SK-N-SH treated with all-trans-retinoic acid at 6 μM for 48 hours (cell line): ENCODE measurements around the gene ABI2.

Experiments used
- ATAC-seq: fragments of 200-7000 bp; cut with Tn5 transposase; 3 replicates; pipeline ENCODE4 v1.9.1; 2020; ENCODE audit warnings: mild to moderate bottlenecking, moderate library complexity
- ARNTL ChIP-seq: fragments of 450-650 bp; formaldehyde crosslinking; IDR thresholded peaks from 2 replicates; pipeline ENCODE4 v1.5.0; 2020; ENCODE audit warnings: low read depth, mild to moderate bottlenecking, moderate library complexity, borderline replicate concordance
- BACH2 ChIP-seq: fragments of 250-450 bp; sonication (Bioruptor Pico); IDR thresholded peaks from 2 replicates; pipeline ENCODE4 v1.9.0; 2021; ENCODE audit warnings: mild to moderate bottlenecking, borderline replicate concordance
- CSDC2 ChIP-seq: fragments of 250-450 bp; sonication (Bioruptor Pico); IDR thresholded peaks from 2 replicates; pipeline ENCODE4 v1.5.0; 2020; ENCODE audit warnings: mild to moderate bottlenecking, moderate library complexity
- GLIS3 ChIP-seq: fragments of 250-450 bp; sonication (Bioruptor Pico); IDR thresholded peaks from 2 replicates; pipeline ENCODE4 v1.5.0; 2020; ENCODE audit warnings: mild to moderate bottlenecking, moderate library complexity
- ISL1 ChIP-seq: fragments of 250-450 bp; sonication (Bioruptor Pico); IDR thresholded peaks from 2 replicates; pipeline ENCODE4 v2.1.2; 2022; ENCODE audit warnings: mild to moderate bottlenecking, moderate library complexity
- OSR1 ChIP-seq: fragments of 250-450 bp; sonication (Bioruptor Pico); IDR thresholded peaks from 2 replicates; pipeline ENCODE4 v1.8.0; 2022; ENCODE audit warnings: moderate library complexity, mild to moderate bottlenecking, inconsistent platforms
- PATZ1 ChIP-seq: fragments of 250-450 bp; sonication (Bioruptor Pico); IDR thresholded peaks from 2 replicates; pipeline ENCODE4 v1.8.0; 2020; ENCODE audit warnings: mild to moderate bottlenecking, moderate library complexity, borderline replicate concordance
- RARB ChIP-seq: fragments of 250-450 bp; sonication (Bioruptor Pico); IDR thresholded peaks from 2 replicates; pipeline ENCODE4 v1.8.0; 2021; ENCODE audit warnings: mild to moderate bottlenecking, moderate library complexity
- TCF4 ChIP-seq: fragments of 250-450 bp; sonication (Bioruptor Pico); IDR thresholded peaks from 2 replicates; pipeline ENCODE4 v1.8.0; 2021; ENCODE audit warnings: mild to moderate bottlenecking, moderate library complexity, borderline replicate concordance
- TOX ChIP-seq: fragments of 250-450 bp; sonication (Bioruptor Pico); IDR thresholded peaks from 2 replicates; pipeline ENCODE4 v1.8.0; 2021; ENCODE audit warnings: mild to moderate bottlenecking, moderate library complexity, borderline replicate concordance
- ZC3H10 ChIP-seq: fragments of 250-450 bp; sonication (Bioruptor Pico); IDR thresholded peaks from 2 replicates; pipeline ENCODE4 v1.5.1; 2021; ENCODE audit warnings: mild to moderate bottlenecking, moderate library complexity
- ZFP30 ChIP-seq: fragments of 450-650 bp; formaldehyde crosslinking; IDR thresholded peaks from 2 replicates; pipeline ENCODE4 v1.5.0; 2022; ENCODE audit warnings: mild to moderate bottlenecking, moderate library complexity
- ZNF70 ChIP-seq: fragments of 450-650 bp; formaldehyde crosslinking; IDR thresholded peaks from 2 replicates; pipeline ENCODE4 v1.5.0; 2020; ENCODE audit warnings: mild to moderate bottlenecking, moderate library complexity
- ZNF8 ChIP-seq: fragments of 450-650 bp; formaldehyde crosslinking; IDR thresholded peaks from 2 replicates; pipeline ENCODE4 v1.5.0; 2020; ENCODE audit warnings: mild to moderate bottlenecking, moderate library complexity
- TF ChIP-seq, protein P1 (sequence below): fragments of 250-450 bp; sonication (Bioruptor Pico); IDR thresholded peaks from 2 replicates; pipeline ENCODE4 v1.8.0; 2021; ENCODE audit warnings: low read depth, mild to moderate bottlenecking, moderate library complexity, borderline replicate concordance
- TF ChIP-seq, protein P2 (sequence below): fragments of 250-450 bp; sonication (Bioruptor Pico); IDR thresholded peaks from 2 replicates; pipeline ENCODE4 v1.5.0; 2020; ENCODE audit warnings: mild to moderate bottlenecking, moderate library complexity
- TF ChIP-seq, protein P3 (sequence below): fragments of 250-450 bp; sonication (Bioruptor Pico); IDR thresholded peaks from 2 replicates; pipeline ENCODE4 v1.5.1; 2021; ENCODE audit warnings: mild to moderate bottlenecking, moderate library complexity

The ABI2 gene

GRCh38 chr2:203471323-203471722 lies 143.1 kb downstream of the ABI2 start:
- no peak for ATAC-seq
- TF ChIP-seq ZC3H10 (CRISPR knock-in tag) = no peak
- TF ChIP-seq, protein P1, sequence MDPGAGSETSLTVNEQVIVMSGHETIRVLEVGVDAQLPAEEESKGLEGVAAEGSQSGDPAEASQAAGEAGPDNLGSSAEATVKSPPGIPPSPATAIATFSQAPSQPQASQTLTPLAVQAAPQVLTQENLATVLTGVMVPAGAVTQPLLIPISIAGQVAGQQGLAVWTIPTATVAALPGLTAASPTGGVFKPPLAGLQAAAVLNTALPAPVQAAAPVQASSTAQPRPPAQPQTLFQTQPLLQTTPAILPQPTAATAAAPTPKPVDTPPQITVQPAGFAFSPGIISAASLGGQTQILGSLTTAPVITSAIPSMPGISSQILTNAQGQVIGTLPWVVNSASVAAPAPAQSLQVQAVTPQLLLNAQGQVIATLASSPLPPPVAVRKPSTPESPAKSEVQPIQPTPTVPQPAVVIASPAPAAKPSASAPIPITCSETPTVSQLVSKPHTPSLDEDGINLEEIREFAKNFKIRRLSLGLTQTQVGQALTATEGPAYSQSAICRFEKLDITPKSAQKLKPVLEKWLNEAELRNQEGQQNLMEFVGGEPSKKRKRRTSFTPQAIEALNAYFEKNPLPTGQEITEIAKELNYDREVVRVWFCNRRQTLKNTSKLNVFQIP = no peak
- no peak for TF ChIP-seq BACH2 (CRISPR knock-in tag)
- TF ChIP-seq ISL1 (CRISPR knock-in tag) = no peak
- TF ChIP-seq CSDC2 (CRISPR knock-in tag) = no peak
- TF ChIP-seq RARB = no peak
- TF ChIP-seq ZNF70 = no peak
- TF ChIP-seq TOX (CRISPR knock-in tag) = no peak
- TF ChIP-seq ARNTL = no peak
- TF ChIP-seq ZFP30 = no peak

GRCh38 chr2:203476881-203477280 lies 148.7 kb downstream of the ABI2 start:
- TF ChIP-seq BACH2 (CRISPR knock-in tag) (no peak), RARB (no peak), TCF4 (no peak), TOX (CRISPR knock-in tag) (no peak), OSR1 (CRISPR knock-in tag) (no peak), ZNF8 (CRISPR knock-in tag) (no peak), CSDC2 (CRISPR knock-in tag) (no peak), ISL1 (CRISPR knock-in tag) (no peak)
- TF ChIP-seq, protein P1 = no peak
- ATAC-seq = no peak

DNA sequence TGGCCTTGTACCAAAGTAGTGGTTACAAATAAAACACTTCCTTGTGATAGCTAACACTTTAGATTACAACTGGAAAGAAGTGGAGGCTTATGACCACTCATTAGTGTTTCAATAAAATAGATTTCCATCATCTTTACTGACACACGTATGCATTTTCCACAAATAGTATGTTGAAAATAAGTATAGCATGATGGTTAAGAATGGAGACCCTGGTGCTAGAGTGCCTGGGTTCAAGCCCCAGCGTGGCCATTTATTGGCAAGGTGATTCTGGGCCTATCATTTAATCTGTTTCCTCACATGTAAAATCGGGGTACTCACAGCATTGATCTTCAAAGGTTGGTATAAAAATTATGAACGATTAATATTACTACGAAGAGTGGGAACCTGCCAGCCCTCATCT lies 152.4 kb downstream of the ABI2 start:
- no peak for ATAC-seq
- TF ChIP-seq, protein P2, sequence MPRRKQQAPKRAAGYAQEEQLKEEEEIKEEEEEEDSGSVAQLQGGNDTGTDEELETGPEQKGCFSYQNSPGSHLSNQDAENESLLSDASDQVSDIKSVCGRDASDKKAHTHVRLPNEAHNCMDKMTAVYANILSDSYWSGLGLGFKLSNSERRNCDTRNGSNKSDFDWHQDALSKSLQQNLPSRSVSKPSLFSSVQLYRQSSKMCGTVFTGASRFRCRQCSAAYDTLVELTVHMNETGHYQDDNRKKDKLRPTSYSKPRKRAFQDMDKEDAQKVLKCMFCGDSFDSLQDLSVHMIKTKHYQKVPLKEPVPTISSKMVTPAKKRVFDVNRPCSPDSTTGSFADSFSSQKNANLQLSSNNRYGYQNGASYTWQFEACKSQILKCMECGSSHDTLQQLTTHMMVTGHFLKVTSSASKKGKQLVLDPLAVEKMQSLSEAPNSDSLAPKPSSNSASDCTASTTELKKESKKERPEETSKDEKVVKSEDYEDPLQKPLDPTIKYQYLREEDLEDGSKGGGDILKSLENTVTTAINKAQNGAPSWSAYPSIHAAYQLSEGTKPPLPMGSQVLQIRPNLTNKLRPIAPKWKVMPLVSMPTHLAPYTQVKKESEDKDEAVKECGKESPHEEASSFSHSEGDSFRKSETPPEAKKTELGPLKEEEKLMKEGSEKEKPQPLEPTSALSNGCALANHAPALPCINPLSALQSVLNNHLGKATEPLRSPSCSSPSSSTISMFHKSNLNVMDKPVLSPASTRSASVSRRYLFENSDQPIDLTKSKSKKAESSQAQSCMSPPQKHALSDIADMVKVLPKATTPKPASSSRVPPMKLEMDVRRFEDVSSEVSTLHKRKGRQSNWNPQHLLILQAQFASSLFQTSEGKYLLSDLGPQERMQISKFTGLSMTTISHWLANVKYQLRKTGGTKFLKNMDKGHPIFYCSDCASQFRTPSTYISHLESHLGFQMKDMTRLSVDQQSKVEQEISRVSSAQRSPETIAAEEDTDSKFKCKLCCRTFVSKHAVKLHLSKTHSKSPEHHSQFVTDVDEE (CRISPR knock-in tag) = no peak
- TF ChIP-seq GLIS3 (CRISPR knock-in tag) (no peak), OSR1 (CRISPR knock-in tag) (no peak), PATZ1 (CRISPR knock-in tag) (no peak), TOX (CRISPR knock-in tag) (no peak), ZNF8 (CRISPR knock-in tag) (no peak), ARNTL (no peak), RARB (no peak), ZC3H10 (CRISPR knock-in tag) (no peak)
- TF ChIP-seq, protein P1 = no peak
- TF ChIP-seq, protein P3, sequence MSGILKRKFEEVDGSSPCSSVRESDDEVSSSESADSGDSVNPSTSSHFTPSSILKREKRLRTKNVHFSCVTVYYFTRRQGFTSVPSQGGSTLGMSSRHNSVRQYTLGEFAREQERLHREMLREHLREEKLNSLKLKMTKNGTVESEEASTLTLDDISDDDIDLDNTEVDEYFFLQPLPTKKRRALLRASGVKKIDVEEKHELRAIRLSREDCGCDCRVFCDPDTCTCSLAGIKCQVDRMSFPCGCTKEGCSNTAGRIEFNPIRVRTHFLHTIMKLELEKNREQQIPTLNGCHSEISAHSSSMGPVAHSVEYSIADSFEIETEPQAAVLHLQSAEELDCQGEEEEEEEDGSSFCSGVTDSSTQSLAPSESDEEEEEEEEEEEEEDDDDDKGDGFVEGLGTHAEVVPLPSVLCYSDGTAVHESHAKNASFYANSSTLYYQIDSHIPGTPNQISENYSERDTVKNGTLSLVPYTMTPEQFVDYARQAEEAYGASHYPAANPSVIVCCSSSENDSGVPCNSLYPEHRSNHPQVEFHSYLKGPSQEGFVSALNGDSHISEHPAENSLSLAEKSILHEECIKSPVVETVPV (CRISPR knock-in tag) = no peak
- TF ChIP-seq, all 23 proteins: peak for 0
